Activated naive CD8-positive, alpha-beta T cell treated with anti-CD3 and anti-CD28 coated beads, Interleukin-2, amount 10 ng/mL, durations not matched to agents 7 days and 5 days (primary cell): Measurements from ENCODE around the gene FAM118B. TPM values are rescaled to one million over a fixed set of nuclear protein-coding genes. Genes with fewer than 3 reads are reported as not detected.
A peak's percentile ranks its signal among the peaks of the same experiment; 100 is the strongest.

Source experiments
- ATAC-seq: fragments of 150-1000 bp; cut with Tn5 transposase; one replicate; pipeline ENCODE4 v1.10.0; 2021; ENCODE audit warnings: low read depth, moderate library complexity
- POLR2A ChIA-PET: fragments of 350-600 bp; sonication (Branson Sonifier 250); formaldehyde crosslinking; loops from one replicate; lab custom pipeline; 2021; ENCODE audit warnings: antibody characterized with exemption; lab: Charles Lee
- DNase-seq: peaks from one replicate; pipeline ENCODE4 v3.0.0; 2021
- H3K27ac Mint-ChIP-seq: one replicate; pipeline ENCODE4 v1.8.0; 2022; ENCODE audit warnings: mild to moderate bottlenecking, mixed read lengths
- H3K27me3 Mint-ChIP-seq: one replicate; pipeline ENCODE4 v1.8.0; 2022; ENCODE audit warnings: mild to moderate bottlenecking, moderate library complexity, mixed read lengths
- H3K36me3 Mint-ChIP-seq: one replicate; pipeline ENCODE4 v1.8.0; 2021; ENCODE audit warnings: mild to moderate bottlenecking, mixed read lengths
- H3K4me1 Mint-ChIP-seq: one replicate; pipeline ENCODE4 v1.8.0; 2021; ENCODE audit warnings: mixed read lengths
- H3K4me3 Mint-ChIP-seq: one replicate; pipeline ENCODE4 v1.8.0; 2022; ENCODE audit warnings: mild to moderate bottlenecking, moderate library complexity, mixed read lengths
- H3K9me3 Mint-ChIP-seq: one replicate; pipeline ENCODE4 v1.8.0; 2021; ENCODE audit warnings: mixed read lengths
- total RNA-seq, 2 experiments: library from RNA; stranded (reverse); gene quantifications; one replicate each; pipeline ENCODE4 v1.2.3, GENCODE V29; 2021

FAM118B gene
- total RNA-seq, 2 experiments from 2014 or later: 10.1 to 12.2 TPM

DNA sequence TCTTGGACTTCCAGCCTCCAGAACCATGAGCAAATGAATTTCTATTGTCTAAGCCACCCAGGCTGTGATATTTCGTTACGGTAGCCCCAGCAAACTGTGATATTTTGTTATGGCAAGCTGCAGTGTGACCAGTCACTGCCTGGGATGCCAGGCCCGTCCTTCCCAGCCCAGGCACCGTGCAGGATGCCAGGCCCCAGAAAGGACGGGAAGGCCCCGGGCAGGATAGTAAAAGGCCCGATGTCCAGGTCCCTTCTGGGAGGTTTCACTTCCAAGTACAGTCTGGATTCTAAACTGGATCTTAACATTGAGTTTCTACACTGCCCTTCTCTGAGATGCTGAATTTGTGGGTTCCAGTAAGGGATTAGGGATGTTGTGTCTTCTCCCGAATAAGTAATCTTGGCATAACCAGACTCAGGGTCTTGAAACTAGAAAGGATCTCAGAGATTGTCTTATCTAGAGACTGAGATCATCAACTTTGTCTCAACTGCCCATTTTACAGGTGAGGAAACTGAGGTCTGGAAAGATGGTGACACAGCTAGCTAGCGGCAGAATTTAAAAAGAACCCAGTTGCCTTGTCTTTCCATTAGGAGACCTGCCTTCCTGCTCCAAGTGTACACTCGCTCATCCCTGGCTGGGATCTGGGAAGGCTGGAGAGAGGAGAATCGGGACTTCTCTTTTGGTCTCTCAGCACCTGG is 20.1 kb upstream of the FAM118B start:
- no peak overlapping the region for H3K27ac Mint-ChIP-seq
- no peak for ATAC-seq
- no peak overlapping the region for H3K4me3 Mint-ChIP-seq
- H3K4me1 Mint-ChIP-seq: peaks cover 5% of the 10 kb centered on the region
- POLR2A ChIA-PET: no interaction called here
- no peak for DNase-seq
- peaks cover 14% of the 10 kb centered on the region for H3K36me3 Mint-ChIP-seq
- H3K9me3 Mint-ChIP-seq: no peaks in the 10 kb centered on the region
- H3K27me3 Mint-ChIP-seq: no peaks in the 10 kb centered on the region

DNA sequence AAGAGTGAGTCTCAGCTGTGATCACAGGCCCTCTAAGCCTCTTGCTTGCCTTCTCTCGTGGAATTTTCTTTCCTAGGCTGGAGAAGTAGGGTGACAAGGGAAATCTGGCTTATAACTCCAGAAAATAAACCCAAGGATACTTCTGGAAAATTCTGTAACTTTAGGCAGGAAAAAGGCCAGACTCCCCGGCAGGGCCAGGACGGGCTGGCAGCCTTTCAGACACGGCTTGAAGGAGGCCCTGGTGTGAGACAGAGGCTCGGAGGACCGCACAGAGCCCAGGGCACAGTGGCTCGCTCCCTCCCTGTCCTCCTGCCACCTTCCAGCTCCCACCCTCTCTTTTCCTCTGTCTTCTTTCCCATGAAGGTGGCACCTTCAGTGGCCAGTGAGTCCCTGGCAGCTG is 19.2 kb upstream of the FAM118B start:
- Mint-ChIP-seq H3K36me3 (peaks cover 21% of the 10 kb centered on the region), H3K9me3 (peaks cover 5% of the 10 kb centered on the region), H3K4me1 (peaks cover 5% of the 10 kb centered on the region), H3K27ac (no peak overlapping the region), H3K27me3 (no peaks in the 10 kb centered on the region), H3K4me3 (no peak overlapping the region)
- POLR2A ChIA-PET: no interaction called here
- ATAC-seq: no peak
- no peak for DNase-seq

DNA sequence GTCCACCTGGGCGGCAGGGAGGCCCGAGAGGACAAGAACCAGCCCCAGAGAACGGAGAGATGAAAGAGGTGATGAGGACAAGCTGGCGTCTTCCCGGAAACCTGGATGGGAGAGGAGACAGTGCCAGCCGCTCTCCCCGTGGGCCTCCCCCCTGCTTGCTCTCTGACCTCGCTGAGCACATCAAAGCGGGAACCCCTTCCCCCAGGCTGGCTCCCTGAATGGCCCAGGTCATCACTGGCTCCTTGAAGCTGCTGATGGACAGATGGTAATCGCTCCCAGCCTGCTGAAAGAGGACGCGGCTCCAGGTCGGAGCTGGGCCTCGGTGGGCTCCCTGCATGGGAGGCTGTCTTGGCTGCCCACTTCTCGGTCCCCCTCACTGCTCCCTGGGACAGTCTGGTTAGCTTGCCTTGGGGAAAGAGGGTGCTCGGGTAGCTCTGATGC is 18.5 kb upstream of the FAM118B start:
- H3K36me3 Mint-ChIP-seq: peaks cover 28% of the 10 kb centered on the region
- peaks cover 5% of the 10 kb centered on the region for H3K4me1 Mint-ChIP-seq
- no peak overlapping the region for H3K27ac Mint-ChIP-seq
- ATAC-seq: no peak
- no peaks in the 10 kb centered on the region for H3K27me3 Mint-ChIP-seq
- no peak overlapping the region for H3K4me3 Mint-ChIP-seq
- POLR2A ChIA-PET: no interaction called here
- DNase-seq: no peak
- peaks cover 6% of the 10 kb centered on the region for H3K9me3 Mint-ChIP-seq

GRCh38 chr11:126194121-126194543 is 17.4 kb upstream of the FAM118B start:
- no peak overlapping the region for H3K27ac Mint-ChIP-seq

GRCh38 chr11:126195119-126195518 is 16.5 kb upstream of the FAM118B start:
- no peaks in the 10 kb centered on the region for H3K4me1 Mint-ChIP-seq
- H3K4me3 Mint-ChIP-seq: no peak overlapping the region
- H3K27ac Mint-ChIP-seq: no peak overlapping the region
- H3K36me3 Mint-ChIP-seq: peaks cover 36% of the 10 kb centered on the region
- ATAC-seq: no peak
- POLR2A ChIA-PET: no interaction called here
- peaks cover 6% of the 10 kb centered on the region for H3K9me3 Mint-ChIP-seq
- H3K27me3 Mint-ChIP-seq: no peaks in the 10 kb centered on the region
- DNase-seq: no peak

More at GRCh38 chr11:126194121-126194543, 17.4 kb upstream of the FAM118B start:
- ATAC-seq (peak; percentile 36), DNase-seq (no peak)
- Mint-ChIP-seq H3K9me3 (peaks cover 6% of the 10 kb centered on the region), H3K4me3 (no peak overlapping the region), H3K27me3 (no peaks in the 10 kb centered on the region), H3K4me1 (no peaks in the 10 kb centered on the region), H3K36me3 (peaks cover 31% of the 10 kb centered on the region)
- POLR2A ChIA-PET: interaction anchor here (0.6 kb wide), 2 partner anchors 109 to 570 kb away, joined by 3 to 4 read pairs; no protein-coding TSS in a partner anchor

- peaks cover 43% of the 10 kb centered on the region for H3K36me3 Mint-ChIP-seq
- POLR2A ChIA-PET: no interaction called here
- H3K4me3 Mint-ChIP-seq: no peak overlapping the region
- no peak overlapping the region for H3K27ac Mint-ChIP-seq
- DNase-seq: no peak
- ATAC-seq: no peak
- no peaks in the 10 kb centered on the region for H3K4me1 Mint-ChIP-seq
- H3K27me3 Mint-ChIP-seq: no peaks in the 10 kb centered on the region
- peaks cover 6% of the 10 kb centered on the region for H3K9me3 Mint-ChIP-seq
These were observed 14.2 kb upstream of the FAM118B start for GRCh38 chr11:126197277-126197939.

GRCh38 chr11:126198648-126199047 is 12.9 kb upstream of the FAM118B start:
- DNase-seq (no peak), ATAC-seq (no peak)
- POLR2A ChIA-PET: interaction anchor here (0.6 kb wide), 1 partner anchor 16 kb away, joined by 3 read pairs; no protein-coding TSS in a partner anchor
- Mint-ChIP-seq H3K9me3 (peaks cover 6% of the 10 kb centered on the region), H3K27me3 (no peaks in the 10 kb centered on the region), H3K4me1 (no peaks in the 10 kb centered on the region), H3K36me3 (peaks cover 43% of the 10 kb centered on the region), H3K4me3 (no peak overlapping the region), H3K27ac (no peak overlapping the region)

- Mint-ChIP-seq H3K27me3 (no peaks in the 10 kb centered on the region), H3K9me3 (no peaks in the 10 kb centered on the region), H3K27ac (no peak overlapping the region), H3K4me3 (no peak overlapping the region), H3K4me1 (no peaks in the 10 kb centered on the region), H3K36me3 (peaks cover 26% of the 10 kb centered on the region)
- POLR2A ChIA-PET: interaction anchor here (0.5 kb wide), 1 partner anchor 29 kb away, joined by 3 read pairs; no protein-coding TSS in a partner anchor
- DNase-seq: no peak
- ATAC-seq: no peak
These were observed 8.8 kb upstream of the FAM118B start for GRCh38 chr11:126202646-126203359.

DNA sequence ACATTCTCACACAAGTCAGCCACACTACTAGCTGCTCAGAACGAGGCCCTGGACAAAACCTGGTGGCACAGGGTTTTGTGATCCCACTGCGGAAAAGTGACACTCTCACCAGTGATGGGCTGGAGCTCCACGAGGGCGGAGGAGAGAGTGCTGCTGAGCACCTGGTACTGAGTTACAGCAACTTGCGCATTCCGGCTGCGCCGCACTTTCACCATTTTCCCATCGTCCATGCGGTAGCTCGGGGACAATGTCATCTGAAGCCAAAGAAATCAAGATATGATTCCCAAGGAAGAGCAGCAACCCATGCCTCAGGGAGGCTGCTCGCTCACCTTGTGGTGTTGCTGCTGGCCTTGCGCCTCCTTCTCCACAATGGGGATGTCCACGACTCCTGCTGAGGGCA is 6.2 kb upstream of the FAM118B start:
- POLR2A ChIA-PET: no interaction called here
- Mint-ChIP-seq H3K27ac (no peak overlapping the region), H3K4me1 (peaks cover 5% of the 10 kb centered on the region), H3K36me3 (peaks cover 24% of the 10 kb centered on the region), H3K27me3 (no peaks in the 10 kb centered on the region), H3K9me3 (no peaks in the 10 kb centered on the region), H3K4me3 (no peak overlapping the region)
- ATAC-seq: no peak
- no peak for DNase-seq

DNA sequence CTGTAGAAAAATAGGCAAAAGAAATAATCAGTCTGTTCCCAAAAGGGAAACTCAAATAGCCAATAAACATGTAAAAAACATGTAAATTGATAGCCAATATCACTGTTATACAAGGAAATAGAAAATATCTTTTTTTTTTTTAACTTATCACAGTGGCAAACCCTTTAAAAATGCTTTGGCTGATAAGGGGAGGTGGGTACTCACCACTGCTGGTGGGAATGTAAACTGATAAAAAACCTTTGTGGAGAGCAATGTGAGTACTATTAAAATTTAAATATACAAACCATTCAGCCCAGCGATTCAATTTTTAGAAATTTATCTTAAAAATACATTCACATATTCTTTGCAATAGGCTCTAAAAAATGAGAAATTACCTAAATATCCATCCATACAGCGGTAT is 3.7 kb upstream of the FAM118B start:
- ATAC-seq: no peak
- H3K27ac Mint-ChIP-seq: no peak overlapping the region
- H3K4me1 Mint-ChIP-seq: peaks cover 23% of the 10 kb centered on the region
- peaks cover 18% of the 10 kb centered on the region for H3K36me3 Mint-ChIP-seq
- H3K27me3 Mint-ChIP-seq: no peaks in the 10 kb centered on the region
- POLR2A ChIA-PET: no interaction called here
- H3K9me3 Mint-ChIP-seq: no peaks in the 10 kb centered on the region
- DNase-seq: no peak
- no peak overlapping the region for H3K4me3 Mint-ChIP-seq

GRCh38 chr11:126210871-126211235 is 729 bp upstream of the FAM118B start:
- peaks cover 14% of the 10 kb centered on the region for H3K36me3 Mint-ChIP-seq
- no peaks in the 10 kb centered on the region for H3K9me3 Mint-ChIP-seq
- peaks cover 28% of the 10 kb centered on the region for H3K4me1 Mint-ChIP-seq
- no peaks in the 10 kb centered on the region for H3K27me3 Mint-ChIP-seq
- DNase-seq (no peak), ATAC-seq (no peak)
- H3K27ac Mint-ChIP-seq: peak overlapping the region; percentile 95
- POLR2A ChIA-PET: interaction anchor here (0.6 to 2.1 kb wide), 3 partner anchors 58 to 323 kb away, joined by 4 to 13 read pairs (median 8); partner anchors contain the start of genes FOXRED1, HYLS1 and SRPRA
- peak overlapping the region; percentile 99 for H3K4me3 Mint-ChIP-seq

- no peak for ATAC-seq
- Mint-ChIP-seq H3K36me3 (peaks cover 11% of the 10 kb centered on the region), H3K27ac (peak overlapping the region; percentile 95), H3K4me1 (peaks cover 28% of the 10 kb centered on the region), H3K9me3 (no peaks in the 10 kb centered on the region), H3K4me3 (peak overlapping the region; percentile 99), H3K27me3 (no peaks in the 10 kb centered on the region)
- no peak for DNase-seq
- POLR2A ChIA-PET: interaction anchor here (0.9 to 2.1 kb wide), 4 partner anchors 15 to 325 kb away, joined by 3 to 13 read pairs (median 6); partner anchors contain the start of genes FOXRED1, HYLS1 and SRPRA
These were observed 593 bp downstream of the FAM118B start for GRCh38 chr11:126212089-126212660.

- Mint-ChIP-seq H3K4me3 (no peak overlapping the region), H3K27ac (no peak overlapping the region), H3K36me3 (peaks cover 3% of the 10 kb centered on the region), H3K27me3 (no peaks in the 10 kb centered on the region), H3K9me3 (no peaks in the 10 kb centered on the region), H3K4me1 (peaks cover 29% of the 10 kb centered on the region)
- ATAC-seq: no peak
- no peak for DNase-seq
- POLR2A ChIA-PET: no interaction called here
These were observed 2.9 kb downstream of the FAM118B start for GRCh38 chr11:126214441-126214840.
